Right atrium auricular region (tissue), 2 donors: ENCODE measurements around the gene CYSTM1. TPM values are rescaled to one million over a fixed set of nuclear protein-coding genes. Genes with fewer than 3 reads are reported as not detected.

Experiments
- DNase-seq: peaks from one replicate; pipeline ENCODE4 v3.0.0-alpha.2; 2019; ENCODE audit warnings: low spot score
- H3K27ac ChIP-seq, 2 donors: fragments of 200-600 bp; sonication (generic); 1 replicate in 1 of 2; 2 replicates in 1 of 2; pipeline ENCODE4 v1.5.1; 2016 to 2019
- H3K27me3 ChIP-seq, 2 donors: fragments of 200-600 bp; sonication (generic); one replicate each; pipeline versions ENCODE4 v1.5.1 to v1.6.0; 2017 to 2019
- H3K36me3 ChIP-seq: fragments of 200-600 bp; sonication (generic); one replicate; pipeline ENCODE4 v1.5.1; 2016
- H3K4me1 ChIP-seq, 2 donors: fragments of 200-600 bp; sonication (generic); one replicate each; pipeline versions ENCODE4 v1.5.1 to v1.6.0; 2017 to 2019
- H3K4me3 ChIP-seq, 2 donors: fragments of 200-600 bp; sonication (generic); 1 replicate in 1 of 2; 2 replicates in 1 of 2; pipeline ENCODE4 v1.5.1; 2017 to 2019; ENCODE audit warnings: mild to moderate bottlenecking in 1 of 2, moderate library complexity in 1 of 2
- H3K9me3 ChIP-seq, 2 donors: fragments of 200-600 bp; sonication (generic); one replicate each; pipeline ENCODE4 v1.5.1; 2019
- CTCF ChIP-seq, 2 donors: fragments of 200-600 bp; sonication (generic); IDR thresholded peaks; one replicate each; pipeline ENCODE4 v1.5.1; 2019; ENCODE audit warnings: antibody characterized with exemption in 2 of 2
- total RNA-seq, 2 donors: library from RNA; depleted of rRNA; stranded (reverse); fragments of >200 nt; gene quantifications; one replicate each; pipeline ENCODE4 v1.1.0, GENCODE V29; 2016

The CYSTM1 gene
- total RNA-seq, 2 donors from 2014 or later, result 89.8 to 143 TPM

GRCh38 chr5:140157032-140157781, 17.8 kb upstream of the CYSTM1 start:
- Histone ChIP-seq H3K4me3 (peak overlapping the region; percentile 39 to 49), H3K4me1 (peaks cover 0 to 14% of the 10 kb centered on the region in 2 donors), H3K9me3 (no peaks in the 10 kb centered on the region), H3K36me3 (no peaks in the 10 kb centered on the region), H3K27ac (peak overlapping the region; percentile 65 to 79), H3K27me3 (no peaks in the 10 kb centered on the region)
- peak; percentile 80 to 95 for TF ChIP-seq CTCF (IDR thresholded peaks at IDR 0.05)
- DNase-seq, result peak; percentile 92

GRCh38 chr5:140159014-140159927, 15.7 kb upstream of the CYSTM1 start:
- Histone ChIP-seq H3K27ac (no peak overlapping the region), H3K4me1 (peaks cover 0 to 14% of the 10 kb centered on the region in 2 donors), H3K27me3 (no peaks in the 10 kb centered on the region), H3K36me3 (no peaks in the 10 kb centered on the region), H3K9me3 (no peaks in the 10 kb centered on the region), H3K4me3 (no peak overlapping the region)
- TF ChIP-seq CTCF (IDR thresholded peaks at IDR 0.05), result no peak
- DNase-seq, result no peak

GRCh38 chr5:140162275-140162674, 12.7 kb upstream of the CYSTM1 start:
- Histone ChIP-seq H3K27ac (no peak overlapping the region), H3K27me3 (no peaks in the 10 kb centered on the region), H3K9me3 (no peaks in the 10 kb centered on the region), H3K4me1 (peaks cover 0 to 13% of the 10 kb centered on the region in 2 donors), H3K36me3 (no peaks in the 10 kb centered on the region), H3K4me3 (no peak overlapping the region)
- DNase-seq, result no peak
- no peak for TF ChIP-seq CTCF (IDR thresholded peaks at IDR 0.05)

GRCh38 chr5:140162781-140163180, 12.2 kb upstream of the CYSTM1 start:
- Histone ChIP-seq H3K9me3 (no peaks in the 10 kb centered on the region), H3K4me1 (peaks cover 0 to 9% of the 10 kb centered on the region in 2 donors), H3K36me3 (no peaks in the 10 kb centered on the region), H3K27me3 (no peaks in the 10 kb centered on the region), H3K27ac (no peak overlapping the region), H3K4me3 (no peak overlapping the region)
- TF ChIP-seq CTCF (IDR thresholded peaks at IDR 0.05), result no peak
- no peak for DNase-seq

GRCh38 chr5:140165101-140165922, 9.7 kb upstream of the CYSTM1 start:
- DNase-seq, result no peak
- Histone ChIP-seq H3K9me3 (no peaks in the 10 kb centered on the region), H3K27ac (no peak overlapping the region), H3K36me3 (no peaks in the 10 kb centered on the region), H3K27me3 (no peaks in the 10 kb centered on the region), H3K4me3 (no peak overlapping the region), H3K4me1 (peaks cover 0 to 9% of the 10 kb centered on the region in 2 donors)
- TF ChIP-seq CTCF (IDR thresholded peaks at IDR 0.05), result no peak
